ENCODE data around the gene KRTCAP2. TPM values are rescaled to one million over a fixed set of nuclear protein-coding genes. Genes with fewer than 3 reads are reported as not detected.

KRTCAP2 gene
- total RNA-seq, 1 donor from 2014 or later, result 108 TPM

DNA sequence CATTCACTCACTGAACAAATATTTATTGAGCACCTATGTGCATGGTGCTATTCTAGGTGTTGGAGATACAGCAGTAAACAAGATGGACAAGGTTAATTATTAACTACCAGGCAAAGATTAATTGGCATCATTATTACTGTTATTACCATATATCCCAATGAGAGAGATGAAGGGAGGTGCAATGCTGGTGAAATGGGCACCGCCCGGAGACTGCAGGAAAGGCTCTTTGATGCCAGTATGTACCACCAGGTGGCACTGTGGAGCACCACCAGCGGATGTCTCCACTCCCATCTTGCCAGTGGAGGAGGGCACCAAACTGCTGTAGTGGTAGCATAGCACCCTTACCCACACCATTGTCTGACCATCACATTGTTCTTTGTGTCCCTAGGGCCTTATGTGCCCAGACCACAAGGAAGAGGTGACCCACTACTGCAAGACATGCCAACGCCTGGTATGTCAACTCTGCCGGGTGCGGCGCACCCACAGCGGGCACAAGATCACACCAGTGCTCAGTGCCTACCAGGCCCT lies 3.5 kb upstream of the KRTCAP2 start:
- peak; percentile 86 for DNase-seq
- Mint-ChIP-seq H3K36me3 (ENCODE audit: unreplicated experiment) (peaks cover 5% of the 10 kb centered on the region), H3K4me3 (ENCODE audit: unreplicated experiment) (peak overlapping the region; percentile 67), H3K27ac (ENCODE audit: unreplicated experiment) (peak overlapping the region; percentile 53), H3K9me3 (ENCODE audit: unreplicated experiment) (peaks cover 15% of the 10 kb centered on the region), H3K27me3 (ENCODE audit: unreplicated experiment) (peaks cover 15% of the 10 kb centered on the region), H3K4me1 (ENCODE audit: low read depth, unreplicated experiment) (peaks cover 13% of the 10 kb centered on the region)
- TF ChIP-seq, protein P1, sequence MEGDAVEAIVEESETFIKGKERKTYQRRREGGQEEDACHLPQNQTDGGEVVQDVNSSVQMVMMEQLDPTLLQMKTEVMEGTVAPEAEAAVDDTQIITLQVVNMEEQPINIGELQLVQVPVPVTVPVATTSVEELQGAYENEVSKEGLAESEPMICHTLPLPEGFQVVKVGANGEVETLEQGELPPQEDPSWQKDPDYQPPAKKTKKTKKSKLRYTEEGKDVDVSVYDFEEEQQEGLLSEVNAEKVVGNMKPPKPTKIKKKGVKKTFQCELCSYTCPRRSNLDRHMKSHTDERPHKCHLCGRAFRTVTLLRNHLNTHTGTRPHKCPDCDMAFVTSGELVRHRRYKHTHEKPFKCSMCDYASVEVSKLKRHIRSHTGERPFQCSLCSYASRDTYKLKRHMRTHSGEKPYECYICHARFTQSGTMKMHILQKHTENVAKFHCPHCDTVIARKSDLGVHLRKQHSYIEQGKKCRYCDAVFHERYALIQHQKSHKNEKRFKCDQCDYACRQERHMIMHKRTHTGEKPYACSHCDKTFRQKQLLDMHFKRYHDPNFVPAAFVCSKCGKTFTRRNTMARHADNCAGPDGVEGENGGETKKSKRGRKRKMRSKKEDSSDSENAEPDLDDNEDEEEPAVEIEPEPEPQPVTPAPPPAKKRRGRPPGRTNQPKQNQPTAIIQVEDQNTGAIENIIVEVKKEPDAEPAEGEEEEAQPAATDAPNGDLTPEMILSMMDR (IDR thresholded peaks at IDR 0.05; ENCODE audit: partially characterized antibody, unreplicated experiment), result peak; percentile 81

DNA sequence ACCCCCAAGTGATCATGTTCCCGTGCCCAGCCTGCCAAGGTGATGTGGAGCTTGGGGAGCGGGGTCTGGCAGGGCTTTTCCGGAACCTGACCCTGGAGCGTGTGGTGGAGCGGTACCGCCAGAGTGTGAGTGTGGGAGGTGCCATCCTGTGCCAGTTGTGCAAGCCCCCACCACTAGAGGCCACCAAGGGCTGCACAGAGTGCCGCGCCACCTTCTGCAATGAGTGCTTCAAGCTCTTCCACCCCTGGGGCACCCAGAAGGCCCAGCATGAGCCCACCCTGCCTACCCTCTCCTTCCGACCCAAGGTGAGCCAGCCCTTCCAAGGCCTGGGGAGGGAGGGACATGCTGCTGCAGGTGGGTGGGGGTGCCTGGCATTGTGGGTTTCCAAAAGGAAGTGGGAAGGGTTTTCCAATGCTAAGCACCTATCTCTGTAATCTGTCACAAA lies 2.8 kb upstream of the KRTCAP2 start:
- Mint-ChIP-seq H3K9me3 (ENCODE audit: unreplicated experiment) (peaks cover 15% of the 10 kb centered on the region), H3K36me3 (ENCODE audit: unreplicated experiment) (peaks cover 5% of the 10 kb centered on the region), H3K27me3 (ENCODE audit: unreplicated experiment) (peaks cover 15% of the 10 kb centered on the region), H3K4me3 (ENCODE audit: unreplicated experiment) (peak overlapping the region; percentile 71), H3K27ac (ENCODE audit: unreplicated experiment) (no peak overlapping the region), H3K4me1 (ENCODE audit: low read depth, unreplicated experiment) (peaks cover 13% of the 10 kb centered on the region)
- peak; percentile 27 for DNase-seq
- TF ChIP-seq, protein P1 (IDR thresholded peaks at IDR 0.05; ENCODE audit: partially characterized antibody, unreplicated experiment), result no peak

DNA sequence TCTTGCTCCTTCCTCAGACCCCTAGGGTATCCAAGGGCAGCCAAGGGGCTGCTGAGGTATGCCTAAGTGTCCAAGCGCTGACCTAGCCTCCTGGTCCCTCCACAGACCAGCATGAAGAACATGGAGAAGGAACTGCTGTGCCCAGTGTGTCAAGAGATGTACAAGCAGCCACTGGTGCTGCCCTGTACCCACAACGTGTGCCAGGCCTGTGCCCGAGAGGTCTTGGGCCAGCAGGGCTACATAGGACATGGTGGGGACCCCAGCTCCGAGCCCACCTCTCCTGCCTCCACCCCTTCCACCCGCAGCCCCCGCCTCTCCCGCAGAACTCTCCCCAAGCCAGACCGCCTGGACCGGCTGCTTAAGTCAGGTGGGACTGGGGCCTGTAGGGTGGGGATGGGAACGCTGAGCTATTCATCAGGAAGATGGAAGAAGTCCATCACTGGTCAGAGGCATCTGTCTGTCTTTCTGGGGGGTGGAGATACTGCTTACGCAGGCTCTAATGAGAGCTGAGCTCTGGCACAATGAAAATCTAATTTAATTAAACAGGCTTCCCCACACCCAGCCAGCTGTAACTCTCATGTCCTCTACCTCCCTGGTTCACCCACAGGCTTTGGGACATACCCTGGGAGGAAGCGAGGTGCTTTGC lies 2.3 kb upstream of the KRTCAP2 start:
- peak; percentile 23 for DNase-seq
- Mint-ChIP-seq H3K4me3 (ENCODE audit: unreplicated experiment) (peak overlapping the region; percentile 93), H3K9me3 (ENCODE audit: unreplicated experiment) (peaks cover 15% of the 10 kb centered on the region), H3K36me3 (ENCODE audit: unreplicated experiment) (peaks cover 5% of the 10 kb centered on the region), H3K4me1 (ENCODE audit: low read depth, unreplicated experiment) (peaks cover 13% of the 10 kb centered on the region), H3K27me3 (ENCODE audit: unreplicated experiment) (peaks cover 15% of the 10 kb centered on the region), H3K27ac (ENCODE audit: unreplicated experiment) (peak overlapping the region; percentile 48)
- TF ChIP-seq, protein P1 (IDR thresholded peaks at IDR 0.05; ENCODE audit: partially characterized antibody, unreplicated experiment), result no peak

DNA sequence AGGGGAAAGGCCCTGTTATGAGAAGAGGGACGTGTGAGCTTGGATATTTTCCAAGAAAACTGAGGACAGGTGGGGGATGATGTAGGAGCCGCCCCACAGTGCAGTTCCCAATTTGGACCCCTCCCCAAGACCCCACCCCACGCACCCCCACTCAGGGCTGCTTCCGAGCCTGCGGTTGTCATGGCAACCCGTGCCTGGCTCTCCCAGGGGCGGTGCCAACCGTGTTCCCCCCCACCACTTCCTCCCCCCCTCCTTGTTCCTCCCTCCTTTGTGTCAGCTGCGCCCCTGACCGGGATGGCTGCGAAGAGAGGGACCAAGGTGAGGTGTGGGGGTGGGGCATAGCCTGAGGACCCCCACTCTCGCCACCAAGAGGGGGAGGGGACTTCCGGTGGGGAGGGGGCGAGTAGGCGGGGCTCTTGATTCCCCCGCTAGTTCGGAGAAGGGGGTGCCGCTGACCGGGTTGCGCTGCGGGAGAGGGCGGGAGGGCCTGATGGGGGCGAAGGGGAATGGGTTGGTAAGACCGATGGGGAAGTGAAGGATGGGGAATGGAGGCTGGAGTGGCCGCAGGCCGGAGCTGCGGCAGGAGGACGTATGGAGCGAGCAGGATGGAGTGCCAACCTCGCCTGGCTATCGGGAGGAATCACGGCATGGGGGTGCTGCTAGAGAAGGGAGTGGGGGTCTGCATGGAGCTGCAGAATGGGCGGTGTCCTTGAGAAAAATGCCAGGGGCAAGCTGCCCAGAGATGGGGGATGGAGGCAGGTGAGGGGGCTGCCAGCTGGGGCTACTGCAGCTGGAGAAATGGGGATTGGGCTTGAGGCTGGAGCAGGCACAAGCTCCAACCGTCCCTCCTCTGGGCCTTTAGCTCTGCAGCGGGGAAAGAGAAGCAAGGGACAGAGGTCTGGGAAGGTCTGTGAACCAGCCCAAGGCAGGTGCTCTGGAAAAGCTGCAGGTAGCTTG lies 1.5 kb upstream of the KRTCAP2 start:
- DNase-seq, result peak; percentile 75
- peaks cover 15% of the 10 kb centered on the region for H3K27me3 Mint-ChIP-seq (ENCODE audit: unreplicated experiment)
- H3K4me3 Mint-ChIP-seq (ENCODE audit: unreplicated experiment), result peak overlapping the region; percentile 93
- peaks cover 15% of the 10 kb centered on the region for H3K9me3 Mint-ChIP-seq (ENCODE audit: unreplicated experiment)
- TF ChIP-seq, protein P1 (IDR thresholded peaks at IDR 0.05; ENCODE audit: partially characterized antibody, unreplicated experiment), result no peak
- H3K27ac Mint-ChIP-seq (ENCODE audit: unreplicated experiment), result peak overlapping the region; percentile 94
- peaks cover 13% of the 10 kb centered on the region for H3K4me1 Mint-ChIP-seq (ENCODE audit: low read depth, unreplicated experiment)
- H3K36me3 Mint-ChIP-seq (ENCODE audit: unreplicated experiment), result peaks cover 5% of the 10 kb centered on the region

Data from glutamatergic neuron (in vitro differentiated cells).